ENCODE data around the gene MPV17L2.

Gene MPV17L2

DNA sequence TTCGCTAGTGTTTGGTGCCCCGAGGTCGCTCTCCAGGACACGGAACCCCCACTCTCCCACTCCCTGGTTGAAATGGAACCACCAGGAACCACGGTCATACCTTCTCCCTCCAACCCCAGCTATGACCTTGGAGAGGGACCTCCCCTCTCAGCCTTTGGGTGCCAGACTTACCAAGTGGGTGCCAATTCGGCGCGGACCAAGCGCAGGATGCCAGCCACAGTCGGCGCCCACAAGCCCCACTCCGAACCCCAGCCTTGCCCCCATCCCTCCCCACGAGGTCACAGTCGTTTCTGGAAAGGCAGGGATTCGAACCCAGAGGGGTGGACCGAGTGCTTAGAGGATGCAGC, 32.3 kb downstream of the MPV17L2 start:
- Mint-ChIP-seq H3K27me3 (peaks cover 67% of the 10 kb centered on the region), H3K4me3 (peak overlapping the region; percentile 71)
- no peak for ATAC-seq

GRCh38 chr19:18225702-18226468, 32.9 kb downstream of the MPV17L2 start, which contains the start of gene PDE4C:
TSS of gene PDE4C (minus strand) at chr19:18226438. CDS start at chr19:18226415, 23 bp downstream.
- H3K36me3 Mint-ChIP-seq (ENCODE audit: low read depth), result no peaks in the 10 kb centered on the region
- H3K27ac Mint-ChIP-seq, result no peak within 1 kb of the TSS
- peaks cover 68% of the 10 kb centered on the region for H3K27me3 Mint-ChIP-seq
- no peak for ATAC-seq
- peaks cover 31% of the 10 kb centered on the region for H3K4me1 Mint-ChIP-seq
- DNase-seq, result no peak
- no peaks in the 10 kb centered on the region for H3K9me3 Mint-ChIP-seq
- H3K4me3 Mint-ChIP-seq, result peak within 1 kb of the TSS; percentile 71

More for the DNA sequence above, 32.3 kb downstream of the MPV17L2 start:
- H3K9me3 Mint-ChIP-seq, result no peaks in the 10 kb centered on the region
- H3K4me1 Mint-ChIP-seq, result peaks cover 26% of the 10 kb centered on the region
- H3K36me3 Mint-ChIP-seq (ENCODE audit: low read depth), result no peaks in the 10 kb centered on the region
- DNase-seq, result no peak
- H3K27ac Mint-ChIP-seq, result no peak overlapping the region

DNA sequence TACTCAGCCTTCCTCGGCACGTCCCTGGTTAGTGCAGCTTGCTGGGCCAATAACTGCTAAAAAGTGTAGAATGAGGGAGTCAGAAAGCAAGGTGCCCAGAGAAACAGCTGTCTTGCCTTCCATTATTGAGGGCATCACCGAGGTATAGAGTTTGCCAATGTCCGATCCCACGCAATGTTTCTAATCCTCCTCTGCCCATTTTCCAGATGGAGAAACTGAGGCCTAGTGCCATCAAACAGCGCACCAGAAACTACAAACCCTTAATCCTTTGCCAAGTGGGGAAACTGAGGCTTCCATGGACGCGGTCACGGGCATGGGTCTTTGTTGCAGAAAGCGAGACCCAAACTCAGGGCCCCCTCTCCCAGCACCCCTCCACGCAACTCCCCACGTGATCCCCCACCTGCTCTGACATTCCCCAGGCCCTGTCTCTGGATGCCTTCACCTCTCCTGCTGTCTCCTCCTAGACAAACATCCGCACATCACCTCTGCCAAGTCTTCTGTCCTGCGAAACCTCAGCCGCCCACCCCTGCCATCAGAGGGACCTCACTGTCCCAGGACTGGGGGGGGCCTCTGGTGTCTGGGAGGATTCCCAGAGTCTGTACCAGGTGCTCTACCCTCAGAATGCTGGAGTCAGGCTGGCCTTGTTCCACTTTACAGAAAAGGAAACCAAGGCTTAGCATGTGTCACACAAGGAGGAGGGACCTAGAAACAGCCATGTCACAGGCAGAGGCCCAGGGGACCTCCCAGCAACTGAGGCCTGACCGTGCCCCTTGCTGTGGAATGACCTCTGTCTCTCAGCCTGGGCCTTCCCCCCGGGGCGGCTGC, 34.1 kb downstream of the MPV17L2 start:
- peaks cover 36% of the 10 kb centered on the region for H3K4me1 Mint-ChIP-seq

DNA sequence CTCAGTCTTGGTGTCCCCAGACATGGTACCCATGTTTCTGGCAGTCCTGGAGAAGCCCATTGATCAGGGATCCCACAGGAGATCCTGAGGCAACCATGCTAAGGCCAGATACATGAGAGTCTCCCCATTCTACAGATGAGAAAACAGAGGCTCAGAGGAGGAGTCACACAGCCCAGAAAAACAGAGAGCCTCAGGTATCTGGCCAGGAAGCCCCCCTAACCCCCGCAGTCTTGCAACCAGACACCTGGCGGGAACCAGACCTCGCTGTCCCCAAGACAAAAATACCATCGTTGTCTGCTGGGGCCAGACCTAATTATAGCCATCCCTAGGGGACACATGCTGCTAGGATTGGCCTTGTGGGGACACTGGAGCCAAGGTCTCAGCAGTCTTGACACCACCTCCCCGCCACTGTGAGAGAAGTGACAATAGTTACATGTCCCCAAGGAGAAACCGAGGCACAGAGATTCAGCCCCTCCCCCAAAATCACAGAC, 34.8 kb downstream of the MPV17L2 start:
- DNase-seq (no peak), ATAC-seq (no peak)
- peaks cover 41% of the 10 kb centered on the region for H3K4me1 Mint-ChIP-seq
- no peaks in the 10 kb centered on the region for H3K36me3 Mint-ChIP-seq (ENCODE audit: low read depth)
- no peaks in the 10 kb centered on the region for H3K9me3 Mint-ChIP-seq
- peaks cover 73% of the 10 kb centered on the region for H3K27me3 Mint-ChIP-seq
- no peak overlapping the region for H3K27ac Mint-ChIP-seq
- no peak overlapping the region for H3K4me3 Mint-ChIP-seq

More for the DNA sequence above, 34.1 kb downstream of the MPV17L2 start:
- Mint-ChIP-seq H3K27ac (no peak overlapping the region), H3K36me3 (ENCODE audit: low read depth) (no peaks in the 10 kb centered on the region), H3K4me3 (no peak overlapping the region), H3K9me3 (no peaks in the 10 kb centered on the region), H3K27me3 (peaks cover 72% of the 10 kb centered on the region)
- ATAC-seq (no peak), DNase-seq (no peak)

DNA sequence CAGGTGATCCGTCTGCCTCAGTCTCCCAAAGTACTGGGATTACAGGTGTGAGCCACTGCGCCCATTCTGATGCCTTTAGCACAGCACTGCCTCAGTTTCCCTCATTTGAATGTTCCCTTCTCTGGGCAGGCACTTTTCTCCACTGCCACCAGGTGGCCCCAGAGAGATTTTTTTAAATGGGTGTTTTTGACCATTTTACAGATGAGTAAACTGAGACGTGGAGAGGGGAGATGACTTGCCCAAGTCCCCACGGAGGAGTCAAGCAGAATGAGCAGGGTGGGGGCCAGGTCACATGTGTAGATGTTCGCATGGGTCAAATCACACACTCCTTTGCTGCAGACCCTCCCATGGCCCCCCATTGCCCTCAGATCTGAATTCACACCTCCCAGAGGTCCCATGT, 36.5 kb downstream of the MPV17L2 start:
- H3K9me3 Mint-ChIP-seq, result peaks cover 7% of the 10 kb centered on the region
- peaks cover 2% of the 10 kb centered on the region for H3K36me3 Mint-ChIP-seq (ENCODE audit: low read depth)
- ATAC-seq (no peak), DNase-seq (no peak)
- H3K4me3 Mint-ChIP-seq, result no peak overlapping the region
- H3K4me1 Mint-ChIP-seq, result peaks cover 37% of the 10 kb centered on the region
- H3K27me3 Mint-ChIP-seq, result peaks cover 76% of the 10 kb centered on the region
- no peak overlapping the region for H3K27ac Mint-ChIP-seq

GRCh38 chr19:18229915-18230314, 36.9 kb downstream of the MPV17L2 start:
- H3K4me1 Mint-ChIP-seq, result peaks cover 33% of the 10 kb centered on the region
- peaks cover 7% of the 10 kb centered on the region for H3K9me3 Mint-ChIP-seq
- DNase-seq, result no peak
- H3K36me3 Mint-ChIP-seq (ENCODE audit: low read depth), result peaks cover 2% of the 10 kb centered on the region
- no peak for ATAC-seq
- peaks cover 75% of the 10 kb centered on the region for H3K27me3 Mint-ChIP-seq
- H3K4me3 Mint-ChIP-seq, result no peak overlapping the region
- no peak overlapping the region for H3K27ac Mint-ChIP-seq

DNA sequence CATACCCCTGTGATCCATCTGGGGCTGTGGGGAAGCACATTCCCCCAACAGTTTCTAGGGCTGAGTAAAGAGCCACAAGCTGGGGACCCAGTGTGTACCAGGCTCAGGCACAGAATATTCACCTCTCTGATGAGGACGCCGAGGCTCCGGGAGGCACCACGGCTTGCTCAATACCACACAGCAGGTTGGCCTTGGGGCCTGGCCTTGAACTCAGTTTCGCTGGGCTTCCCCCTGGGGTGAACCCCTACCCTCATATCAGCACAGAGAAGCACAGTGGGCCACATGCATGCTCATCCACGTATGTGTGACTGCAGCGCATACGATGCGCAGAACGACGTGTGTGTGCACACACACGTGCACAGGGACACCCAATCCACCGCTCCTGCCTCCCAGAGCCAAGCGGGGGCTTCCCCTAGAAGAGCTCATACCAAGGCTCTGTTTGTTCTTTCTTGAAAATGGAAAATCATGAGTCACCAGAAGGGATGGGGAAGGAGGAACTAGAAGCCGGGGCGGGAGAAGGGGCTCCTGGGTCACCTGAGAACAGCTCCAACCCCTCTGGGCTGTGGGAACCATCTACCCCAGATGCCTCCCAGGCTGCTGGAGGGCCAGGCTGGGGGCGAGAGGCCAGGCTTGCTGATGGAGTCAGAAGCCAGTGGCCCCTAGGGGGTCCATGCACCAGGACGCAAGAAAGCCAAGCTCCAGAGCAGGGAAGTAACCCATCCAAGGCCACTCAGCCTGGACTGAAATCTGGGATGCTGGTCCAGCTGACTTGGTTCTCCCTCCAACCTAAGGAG, 38.1 kb downstream of the MPV17L2 start:
- no peak for DNase-seq
- Mint-ChIP-seq H3K27me3 (peaks cover 74% of the 10 kb centered on the region), H3K4me1 (peaks cover 22% of the 10 kb centered on the region), H3K27ac (no peak overlapping the region), H3K36me3 (ENCODE audit: low read depth) (peaks cover 2% of the 10 kb centered on the region), H3K4me3 (no peak overlapping the region), H3K9me3 (peaks cover 7% of the 10 kb centered on the region)
- peak; percentile 63 for ATAC-seq

- H3K9me3 Mint-ChIP-seq, result peaks cover 7% of the 10 kb centered on the region
- no peak for DNase-seq
- peaks cover 75% of the 10 kb centered on the region for H3K27me3 Mint-ChIP-seq
- peaks cover 2% of the 10 kb centered on the region for H3K36me3 Mint-ChIP-seq (ENCODE audit: low read depth)
- no peak for ATAC-seq
- H3K27ac Mint-ChIP-seq, result no peak overlapping the region
- peaks cover 22% of the 10 kb centered on the region for H3K4me1 Mint-ChIP-seq
- H3K4me3 Mint-ChIP-seq, result no peak overlapping the region
These were observed 38.8 kb downstream of the MPV17L2 start for GRCh38 chr19:18231775-18232174.

DNA sequence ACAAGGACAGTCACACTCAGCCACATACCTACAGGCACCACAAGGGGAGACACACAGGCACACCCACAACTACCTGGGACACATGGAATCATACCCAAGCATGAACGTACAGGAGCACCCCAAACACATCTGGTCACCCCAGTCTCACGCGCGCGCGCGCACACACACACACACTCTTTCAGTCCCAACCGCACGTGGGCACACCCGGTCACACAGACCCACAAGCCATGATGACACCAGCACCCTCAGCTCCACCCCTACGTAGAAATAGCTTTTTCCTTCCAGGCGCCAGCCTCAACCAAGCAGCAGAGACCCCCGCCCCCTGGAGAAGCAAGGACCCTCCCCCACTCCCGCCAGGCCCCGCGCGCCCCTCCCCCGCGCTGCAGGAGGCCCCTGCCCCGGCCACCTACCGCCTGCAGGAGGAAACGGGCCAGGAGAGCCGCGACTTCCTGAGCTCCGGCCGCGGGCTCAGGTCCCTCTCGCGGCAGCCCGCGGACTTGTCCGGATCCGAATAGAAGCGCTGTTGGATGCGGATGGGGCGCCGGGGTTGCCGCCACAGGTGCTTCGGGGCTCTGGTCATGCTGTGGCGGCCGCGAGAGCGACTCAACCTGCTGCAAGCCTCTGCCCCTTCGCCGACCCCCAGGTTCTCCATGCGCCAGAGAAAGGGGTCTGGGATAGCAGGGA, 39.7 kb downstream of the MPV17L2 start:
- peaks cover 20% of the 10 kb centered on the region for H3K4me1 Mint-ChIP-seq
- ATAC-seq (peak; percentile 42), DNase-seq (no peak)
- peak overlapping the region; percentile 42 for H3K27ac Mint-ChIP-seq
- H3K36me3 Mint-ChIP-seq (ENCODE audit: low read depth), result peaks cover 2% of the 10 kb centered on the region
- H3K4me3 Mint-ChIP-seq, result no peak overlapping the region
- peaks cover 71% of the 10 kb centered on the region for H3K27me3 Mint-ChIP-seq
- peaks cover 7% of the 10 kb centered on the region for H3K9me3 Mint-ChIP-seq

GRCh38 chr19:18233224-18233825, 40.3 kb downstream of the MPV17L2 start:
- Mint-ChIP-seq H3K4me3 (no peak overlapping the region), H3K27ac (no peak overlapping the region), H3K4me1 (peaks cover 20% of the 10 kb centered on the region), H3K36me3 (ENCODE audit: low read depth) (peaks cover 2% of the 10 kb centered on the region), H3K9me3 (peaks cover 7% of the 10 kb centered on the region), H3K27me3 (peaks cover 64% of the 10 kb centered on the region)
- DNase-seq, result peak; percentile 62
- no peak for ATAC-seq

DNA sequence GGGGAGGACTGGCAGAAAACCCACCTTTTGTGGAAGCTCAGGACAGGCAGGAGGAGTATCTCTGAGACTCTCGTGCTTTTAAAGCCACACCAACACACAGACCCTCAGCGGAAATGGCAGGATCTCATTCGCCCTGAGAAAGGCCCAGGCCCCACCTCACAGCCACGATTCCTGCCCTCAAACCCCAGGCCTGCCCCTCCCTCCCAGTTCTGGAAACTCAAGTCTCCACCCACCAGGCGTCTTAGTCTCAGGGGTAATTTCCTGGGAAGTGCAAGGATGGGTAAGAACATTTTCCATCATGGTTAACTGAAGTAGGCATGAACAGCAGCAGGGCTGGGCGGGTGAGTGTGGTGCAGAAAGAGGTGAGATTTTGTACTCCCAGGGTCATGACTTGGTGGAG, 41.2 kb downstream of the MPV17L2 start:
- DNase-seq, result no peak
- Mint-ChIP-seq H3K27ac (no peak overlapping the region), H3K9me3 (peaks cover 7% of the 10 kb centered on the region), H3K4me3 (no peak overlapping the region), H3K4me1 (peaks cover 20% of the 10 kb centered on the region), H3K36me3 (ENCODE audit: low read depth) (peaks cover 2% of the 10 kb centered on the region), H3K27me3 (peaks cover 66% of the 10 kb centered on the region)
- no peak for ATAC-seq

GRCh38 chr19:18239303-18239702, 46.3 kb downstream of the MPV17L2 start:
- Mint-ChIP-seq H3K4me3 (no peak overlapping the region), H3K9me3 (no peaks in the 10 kb centered on the region), H3K27ac (no peak overlapping the region), H3K27me3 (peaks cover 34% of the 10 kb centered on the region), H3K36me3 (ENCODE audit: low read depth) (no peaks in the 10 kb centered on the region), H3K4me1 (no peaks in the 10 kb centered on the region)
- ATAC-seq (no peak), DNase-seq (no peak)

DNA sequence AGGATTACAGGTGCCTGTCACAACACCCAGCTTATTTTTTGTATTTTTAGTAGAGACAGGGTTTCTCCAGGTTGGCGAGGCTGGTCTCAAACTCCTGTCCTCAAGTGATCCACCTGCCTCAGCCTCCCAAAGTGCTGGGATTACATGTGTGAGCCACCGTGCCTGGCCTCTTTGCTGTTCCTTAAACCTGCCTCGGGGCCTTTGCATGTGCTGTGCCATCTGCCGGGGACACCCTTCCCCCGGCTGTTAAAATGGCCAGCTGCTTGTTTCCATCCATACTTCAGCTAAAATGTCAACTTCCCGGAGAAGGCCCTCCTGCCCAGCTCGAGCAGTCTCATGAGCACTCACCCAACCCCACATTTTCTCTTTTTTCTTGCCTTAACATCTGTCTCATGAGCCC, 52.3 kb downstream of the MPV17L2 start:
- ATAC-seq, result no peak
- Mint-ChIP-seq H3K9me3 (no peaks in the 10 kb centered on the region), H3K27ac (no peak overlapping the region), H3K4me3 (no peak overlapping the region), H3K36me3 (ENCODE audit: low read depth) (no peaks in the 10 kb centered on the region), H3K4me1 (no peaks in the 10 kb centered on the region), H3K27me3 (peaks cover 8% of the 10 kb centered on the region)
- no peak for DNase-seq

All from activated naive CD8-positive, alpha-beta T cell treated with anti-CD3 and anti-CD28 coated beads, Interleukin-2, amount 50 U/mL, for 24 hours (primary cell).